Peyer's patch (tissue), 4 donors: ENCODE data around the gene SLC35B4. TPM values are rescaled to one million over a fixed set of nuclear protein-coding genes. Genes with fewer than 3 reads are reported as not detected.
"Not testable (repeated sequence)": the region's sequence is repeated elsewhere in the genome, so short reads cannot be mapped to it uniquely, and the experiment has no call there.

Experiments
- DNase-seq, 3 donors: peaks; one replicate each; pipeline ENCODE4 v3.0.0-alpha.2; 2017 to 2019
- H3K27ac ChIP-seq, 4 donors: fragments of 200-600 bp; sonication (generic); one replicate each; pipeline ENCODE4 v1.5.1; 2016 to 2019
- H3K27me3 ChIP-seq, 2 donors: fragments of 200-600 bp; sonication (generic); one replicate each; pipeline ENCODE4 v1.5.1; 2019
- H3K36me3 ChIP-seq, 3 donors: fragments of 200-600 bp; sonication (generic); one replicate each; pipeline ENCODE4 v1.5.1; 2016 to 2019
- H3K4me1 ChIP-seq, 4 donors: fragments of 200-600 bp; sonication (generic); one replicate each; pipeline ENCODE4 v1.5.1; 2016 to 2019
- H3K4me3 ChIP-seq, 4 donors: fragments of 200-600 bp; sonication (generic); 1 replicate in 3 of 4; 2 replicates in 1 of 4; pipeline ENCODE4 v1.5.1; 2016 to 2019; ENCODE audit warnings: mild to moderate bottlenecking in 1 of 4
- H3K9me3 ChIP-seq, 4 donors: fragments of 200-600 bp; sonication (generic); one replicate each; pipeline ENCODE4 v1.5.1; 2016 to 2019; ENCODE audit warnings: mild to moderate bottlenecking in 1 of 4
- CTCF ChIP-seq, 6 experiments: fragments of 450-650 bp in 4 of 6; fragments of 200-600 bp in 2 of 6; sonication (generic) in 1 of 6; IDR thresholded peaks; one replicate each; pipeline ENCODE4 v1.5.1; 2017 to 2019; ENCODE audit warnings: antibody characterized with exemption in 6 of 6, mild to moderate bottlenecking in 3 of 6, moderate library complexity in 1 of 6
- POLR2A ChIP-seq, 2 donors: fragments of 450-650 bp; IDR thresholded peaks; one replicate each; pipeline ENCODE4 v1.5.1; 2017; ENCODE audit warnings: antibody characterized with exemption in 2 of 2, mild to moderate bottlenecking in 2 of 2, moderate library complexity in 2 of 2
- total RNA-seq, 4 donors: library from RNA; depleted of rRNA; stranded (reverse); fragments of >200 nt; gene quantifications; one replicate each; pipeline ENCODE4 v1.1.0, GENCODE V29; 2016

SLC35B4 gene
- total RNA-seq, 4 donors from 2014 or later: 5.6 to 12.8 (median 9.6) TPM

DNA sequence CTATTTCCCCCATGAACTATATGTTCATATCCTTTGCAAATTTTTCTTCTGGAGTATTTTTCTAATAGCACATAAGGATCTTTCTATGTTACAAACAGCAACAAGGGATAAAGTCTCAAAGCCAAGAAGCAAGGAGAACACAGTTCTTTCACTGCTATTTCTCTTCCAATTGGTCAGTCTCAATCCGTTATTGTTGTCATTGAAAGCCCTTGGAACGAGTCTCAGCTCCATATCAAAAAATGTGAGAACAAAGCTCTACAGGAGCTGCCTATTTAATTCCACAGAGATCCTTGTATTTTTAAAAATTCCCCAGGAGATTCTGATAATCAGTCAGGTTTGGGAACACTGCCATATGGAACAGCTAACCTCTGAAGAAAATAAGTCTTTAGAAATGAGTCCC, 15.7 kb downstream of the SLC35B4 start:
- TF ChIP-seq POLR2A (IDR thresholded peaks at IDR 0.05) (no peak), CTCF (IDR thresholded peaks at IDR 0.05) (no peak)
- no peaks in the 10 kb centered on the region for H3K9me3 ChIP-seq
- H3K36me3 ChIP-seq: peaks cover 0 to 34% (median 0%) of the 10 kb centered on the region in 3 donors
- H3K27ac ChIP-seq: no peak overlapping the region
- DNase-seq: no peak
- H3K4me1 ChIP-seq: peaks cover 0 to 12% (median 1%) of the 10 kb centered on the region in 4 donors
- H3K27me3 ChIP-seq: no peaks in the 10 kb centered on the region
- H3K4me3 ChIP-seq: no peak overlapping the region

GRCh38 chr7:134298902-134299683, 17.6 kb downstream of the SLC35B4 start:
- H3K4me1 ChIP-seq: peaks cover 0 to 12% (median 1%) of the 10 kb centered on the region in 4 donors
- TF ChIP-seq CTCF (IDR thresholded peaks at IDR 0.05) (no peak), POLR2A (IDR thresholded peaks at IDR 0.05) (no peak)
- H3K27me3 ChIP-seq: no peaks in the 10 kb centered on the region
- no peaks in the 10 kb centered on the region for H3K9me3 ChIP-seq
- peak in 2 of 3 donors; percentile 50 to 61 for DNase-seq
- peak overlapping the region in 1 of 4 donors; percentile 1 for H3K4me3 ChIP-seq
- H3K27ac ChIP-seq: peak overlapping the region in 1 of 4 donors; percentile 26
- H3K36me3 ChIP-seq: peaks cover 0 to 41% (median 0%) of the 10 kb centered on the region in 3 donors

DNA sequence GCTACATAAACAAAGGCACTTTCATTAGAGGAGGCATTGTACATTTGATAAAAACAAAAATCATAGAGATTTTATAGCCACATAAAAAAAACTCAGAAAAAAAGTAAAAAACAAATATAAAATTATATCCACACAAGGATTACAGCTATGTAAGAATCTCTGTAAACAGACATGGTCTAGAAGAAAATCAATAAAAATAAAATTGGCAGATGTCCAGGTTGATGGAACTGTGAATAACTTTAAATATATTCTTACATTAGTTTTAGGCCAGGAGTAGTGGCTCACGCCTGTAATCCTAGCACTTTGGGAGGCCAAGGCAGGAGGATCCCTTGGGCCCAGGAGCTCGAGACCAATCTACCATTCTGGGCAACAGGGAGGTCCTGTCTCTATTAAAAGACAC, 19.2 kb downstream of the SLC35B4 start:
- TF ChIP-seq POLR2A (IDR thresholded peaks at IDR 0.05): no peak
- no peak for TF ChIP-seq CTCF (IDR thresholded peaks at IDR 0.05)
- H3K36me3 ChIP-seq: peaks cover 0 to 36% (median 0%) of the 10 kb centered on the region in 3 donors
- H3K4me1 ChIP-seq: peaks cover 0 to 12% (median 4%) of the 10 kb centered on the region in 4 donors
- no peaks in the 10 kb centered on the region for H3K9me3 ChIP-seq
- no peak overlapping the region for H3K4me3 ChIP-seq
- no peaks in the 10 kb centered on the region for H3K27me3 ChIP-seq
- H3K27ac ChIP-seq: no peak overlapping the region
- DNase-seq: no peak

GRCh38 chr7:134295982-134296381, 20.7 kb downstream of the SLC35B4 start:
- not testable (repeated sequence) for H3K4me3 ChIP-seq, H3K27me3 ChIP-seq, H3K27ac ChIP-seq, H3K9me3 ChIP-seq, DNase-seq
- Histone ChIP-seq H3K36me3 (peaks cover 0 to 29% (median 0%) of the 10 kb centered on the region in 3 donors), H3K4me1 (peaks cover 0 to 12% (median 4%) of the 10 kb centered on the region in 4 donors)

DNA sequence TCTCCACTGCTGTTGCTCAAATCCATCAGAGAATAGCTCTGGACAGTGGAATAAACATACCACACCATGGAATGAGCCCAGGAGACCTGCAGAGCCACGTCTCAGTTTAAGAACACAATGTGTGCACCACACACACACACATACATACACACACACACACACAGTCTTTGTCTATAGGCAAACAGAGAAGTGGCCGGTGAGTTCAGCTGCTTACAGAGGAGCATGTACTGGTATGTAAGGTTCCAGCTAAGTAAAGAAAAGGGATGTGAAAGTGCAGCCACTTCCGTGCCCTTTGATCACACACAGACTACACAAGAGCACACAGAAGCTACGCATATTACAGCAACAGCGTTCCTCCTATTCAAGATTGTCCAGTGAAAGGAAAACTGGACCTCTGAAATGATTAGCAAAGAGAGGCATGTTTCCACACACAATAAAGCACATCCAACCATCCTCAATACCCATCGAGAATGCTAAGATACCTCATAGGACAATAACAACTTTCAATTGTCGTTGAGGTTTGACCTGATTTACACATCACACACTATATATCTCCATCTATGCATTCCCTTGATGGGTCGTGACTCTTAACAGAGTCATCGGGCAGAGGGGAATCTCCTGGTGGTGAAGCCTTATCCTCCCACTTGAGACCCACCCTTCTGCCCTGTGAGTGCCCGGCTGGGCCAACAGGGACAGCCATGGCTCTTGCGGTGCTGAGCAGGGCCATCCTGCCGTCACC, 23.6 kb downstream of the SLC35B4 start:
- H3K4me3 ChIP-seq: no peak overlapping the region
- peak overlapping the region in 3 of 4 donors; percentile 15 to 38 (median 18) for H3K27ac ChIP-seq
- DNase-seq: peak in 2 of 3 donors; percentile 66 to 80
- TF ChIP-seq CTCF (IDR thresholded peaks at IDR 0.05) (no peak), POLR2A (IDR thresholded peaks at IDR 0.05) (no peak)
- no peaks in the 10 kb centered on the region for H3K9me3 ChIP-seq
- peaks cover 0 to 23% (median 0%) of the 10 kb centered on the region in 3 donors for H3K36me3 ChIP-seq
- H3K27me3 ChIP-seq: no peaks in the 10 kb centered on the region
- H3K4me1 ChIP-seq: peaks cover 0 to 4% (median 0%) of the 10 kb centered on the region in 4 donors

- no peak for DNase-seq
- Histone ChIP-seq H3K27me3 (no peaks in the 10 kb centered on the region), H3K4me3 (no peak overlapping the region), H3K4me1 (peaks cover 0 to 4% (median 0%) of the 10 kb centered on the region in 4 donors), H3K27ac (no peak overlapping the region), H3K36me3 (peaks cover 0 to 16% (median 0%) of the 10 kb centered on the region in 3 donors), H3K9me3 (no peaks in the 10 kb centered on the region)
- TF ChIP-seq POLR2A (IDR thresholded peaks at IDR 0.05) (no peak), CTCF (IDR thresholded peaks at IDR 0.05) (no peak)
Observed at GRCh38 chr7:134290286-134290685, 26.4 kb downstream of the SLC35B4 start.
